ENCODE measurements around the gene ATRNL1. TPM values are rescaled to one million over a fixed set of nuclear protein-coding genes. Genes with fewer than 3 reads are reported as not detected.

ATRNL1 gene
- polyA plus RNA-seq, 3 donors: not detected

DNA sequence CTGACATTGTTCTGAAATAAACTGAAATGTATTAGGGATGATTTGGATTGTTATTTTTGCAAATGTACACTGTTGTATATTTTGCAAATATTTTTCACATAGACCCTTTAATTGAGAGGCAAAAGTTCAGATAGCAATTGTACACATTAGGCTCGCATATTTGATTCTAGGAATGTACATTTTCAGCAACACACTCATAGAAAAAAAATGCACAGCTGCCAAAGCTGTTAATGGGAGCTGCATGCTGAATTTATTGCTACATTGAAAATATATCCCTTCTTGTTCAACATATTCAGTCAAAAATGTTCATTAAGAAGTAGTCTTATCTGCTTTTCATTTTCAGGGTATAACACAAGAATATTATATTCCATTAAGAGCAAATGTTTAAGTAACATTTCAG, 512.9 kb downstream of the ATRNL1 start:
- H3K9me3 Mint-ChIP-seq: peaks cover 0 to 3% (median 0%) of the 10 kb centered on the region in 7 donors
- H3K27ac ChIP-seq (ENCODE audit: low read depth in 1 of 2, low read length in 2 of 2): no peak overlapping the region
- H2AFZ ChIP-seq (ENCODE audit: insufficient read depth, low read depth, low read length, poor library complexity, severe bottlenecking): no peak overlapping the region
- no peak for DNase-seq
- no peaks in the 10 kb centered on the region for H3K36me3 Mint-ChIP-seq
- H3K27me3 ChIP-seq (ENCODE audit: control insufficient read depth in 2 of 2, insufficient read depth in 2 of 2, low read length in 2 of 2): no peaks in the 10 kb centered on the region
- H3K79me2 ChIP-seq (ENCODE audit: insufficient read depth, low read length): no peaks in the 10 kb centered on the region
- no peak overlapping the region for H3K4me3 Mint-ChIP-seq
- TF ChIP-seq, protein P1, sequence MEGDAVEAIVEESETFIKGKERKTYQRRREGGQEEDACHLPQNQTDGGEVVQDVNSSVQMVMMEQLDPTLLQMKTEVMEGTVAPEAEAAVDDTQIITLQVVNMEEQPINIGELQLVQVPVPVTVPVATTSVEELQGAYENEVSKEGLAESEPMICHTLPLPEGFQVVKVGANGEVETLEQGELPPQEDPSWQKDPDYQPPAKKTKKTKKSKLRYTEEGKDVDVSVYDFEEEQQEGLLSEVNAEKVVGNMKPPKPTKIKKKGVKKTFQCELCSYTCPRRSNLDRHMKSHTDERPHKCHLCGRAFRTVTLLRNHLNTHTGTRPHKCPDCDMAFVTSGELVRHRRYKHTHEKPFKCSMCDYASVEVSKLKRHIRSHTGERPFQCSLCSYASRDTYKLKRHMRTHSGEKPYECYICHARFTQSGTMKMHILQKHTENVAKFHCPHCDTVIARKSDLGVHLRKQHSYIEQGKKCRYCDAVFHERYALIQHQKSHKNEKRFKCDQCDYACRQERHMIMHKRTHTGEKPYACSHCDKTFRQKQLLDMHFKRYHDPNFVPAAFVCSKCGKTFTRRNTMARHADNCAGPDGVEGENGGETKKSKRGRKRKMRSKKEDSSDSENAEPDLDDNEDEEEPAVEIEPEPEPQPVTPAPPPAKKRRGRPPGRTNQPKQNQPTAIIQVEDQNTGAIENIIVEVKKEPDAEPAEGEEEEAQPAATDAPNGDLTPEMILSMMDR (IDR thresholded peaks at IDR 0.05): no peak
- no peaks in the 10 kb centered on the region for H4K20me1 ChIP-seq (ENCODE audit: insufficient read depth, low read length)
- no peaks in the 10 kb centered on the region for H3K36me3 ChIP-seq (replicated peaks in 1 of 2; ENCODE audit: control insufficient read depth in 1 of 2, insufficient read depth in 2 of 2, low read length in 2 of 2)
- H3K4me1 Mint-ChIP-seq: no peaks in the 10 kb centered on the region
- H3K4me3 ChIP-seq (replicated peaks in 1 of 3; ENCODE audit: low read depth in 2 of 3, low read length in 3 of 3): no peak overlapping the region
- intact Hi-C loops (cut with micrococcal nuclease): no loop called here
- H3K9me3 ChIP-seq (replicated peaks in 1 of 2; ENCODE audit: control insufficient read depth in 1 of 2, insufficient read depth in 1 of 2, low read length in 2 of 2): no peaks in the 10 kb centered on the region
- H3K27ac Mint-ChIP-seq: no peak overlapping the region
- no CpG with 5 or more reads among the region's 1 CpG for WGBS (ENCODE audit: insufficient coverage)
- H3K27me3 Mint-ChIP-seq (ENCODE audit: low read depth in 3 of 3): no peaks in the 10 kb centered on the region
- no peaks in the 10 kb centered on the region for H3K4me1 ChIP-seq (ENCODE audit: control insufficient read depth in 1 of 2, insufficient read depth in 2 of 2, low read length in 2 of 2)
- no peak overlapping the region for H3K4me2 ChIP-seq (replicated peaks; ENCODE audit: extremely low read depth, low read length, poor library complexity, severe bottlenecking)
- H3K9ac ChIP-seq (ENCODE audit: insufficient read depth, low read length, poor library complexity, severe bottlenecking): no peak overlapping the region

DNA sequence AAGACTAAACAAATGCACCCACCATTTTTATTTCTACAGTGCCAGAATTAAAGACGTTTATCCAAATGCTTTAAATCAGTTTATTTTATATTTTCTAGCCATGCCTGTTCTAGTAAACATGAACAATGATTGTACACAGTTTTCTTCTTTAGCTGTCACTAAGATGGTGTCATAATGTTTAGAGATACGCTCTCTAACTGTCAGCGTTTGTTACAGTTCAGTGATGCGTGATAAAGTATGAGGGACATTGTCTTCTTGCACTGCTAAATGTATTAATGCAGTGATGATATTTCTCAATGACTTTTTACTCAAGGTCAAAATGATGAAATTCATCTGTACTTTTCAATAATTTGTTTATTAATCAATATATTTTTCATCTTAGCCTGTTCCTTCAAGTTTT, 513.6 kb downstream of the ATRNL1 start:
- TF ChIP-seq, protein P1 (IDR thresholded peaks at IDR 0.05): no peak
- WGBS (ENCODE audit: insufficient coverage): no CpG with 5 or more reads among the region's 4 CpGs
- no peak for DNase-seq
- H3K27ac Mint-ChIP-seq: no peak overlapping the region
- H3K9ac ChIP-seq (ENCODE audit: insufficient read depth, low read length, poor library complexity, severe bottlenecking): no peak overlapping the region
- no peak overlapping the region for H3K27ac ChIP-seq (ENCODE audit: low read depth in 1 of 2, low read length in 2 of 2)
- H3K27me3 Mint-ChIP-seq (ENCODE audit: low read depth in 3 of 3): no peaks in the 10 kb centered on the region
- intact Hi-C loops (cut with micrococcal nuclease): no loop called here
- H3K27me3 ChIP-seq (ENCODE audit: control insufficient read depth in 2 of 2, insufficient read depth in 2 of 2, low read length in 2 of 2): no peaks in the 10 kb centered on the region
- no peaks in the 10 kb centered on the region for H3K79me2 ChIP-seq (ENCODE audit: insufficient read depth, low read length)
- H3K9me3 Mint-ChIP-seq: peaks cover 0 to 3% (median 0%) of the 10 kb centered on the region in 7 donors
- H3K4me1 ChIP-seq (ENCODE audit: control insufficient read depth in 1 of 2, insufficient read depth in 2 of 2, low read length in 2 of 2): no peaks in the 10 kb centered on the region
- H3K9me3 ChIP-seq (replicated peaks in 1 of 2; ENCODE audit: control insufficient read depth in 1 of 2, insufficient read depth in 1 of 2, low read length in 2 of 2): no peaks in the 10 kb centered on the region
- no peaks in the 10 kb centered on the region for H4K20me1 ChIP-seq (ENCODE audit: insufficient read depth, low read length)
- H3K4me3 ChIP-seq (replicated peaks in 1 of 3; ENCODE audit: low read depth in 2 of 3, low read length in 3 of 3): no peak overlapping the region
- no peaks in the 10 kb centered on the region for H3K4me1 Mint-ChIP-seq
- no peaks in the 10 kb centered on the region for H3K36me3 ChIP-seq (replicated peaks in 1 of 2; ENCODE audit: control insufficient read depth in 1 of 2, insufficient read depth in 2 of 2, low read length in 2 of 2)
- H3K4me2 ChIP-seq (replicated peaks; ENCODE audit: extremely low read depth, low read length, poor library complexity, severe bottlenecking): no peak overlapping the region
- H3K36me3 Mint-ChIP-seq: no peaks in the 10 kb centered on the region
- no peak overlapping the region for H3K4me3 Mint-ChIP-seq
- no peak overlapping the region for H2AFZ ChIP-seq (ENCODE audit: insufficient read depth, low read depth, low read length, poor library complexity, severe bottlenecking)

Measured in CD14-positive monocyte (primary cell).